ENCODE results near the gene SERPINA12.

SERPINA12 gene

DNA sequence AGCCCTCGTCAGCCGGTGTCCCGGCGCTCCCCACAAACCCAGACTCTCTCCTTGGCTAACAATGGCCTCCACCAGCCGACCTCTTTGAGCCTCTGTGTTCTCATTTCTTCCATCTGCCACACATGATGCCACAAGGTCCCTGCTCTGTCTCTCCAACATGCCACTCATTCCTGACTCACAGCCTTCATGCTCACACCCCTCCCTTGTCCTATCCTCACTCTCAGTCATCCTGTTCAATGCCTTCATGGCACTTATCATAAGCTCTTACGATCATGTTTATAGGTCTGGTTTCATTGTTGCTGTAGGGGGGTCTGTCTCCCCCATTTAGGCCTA is 47.1 kb downstream of the SERPINA12 start:
- DNase-seq (ENCODE audit: low spot score) = no peak
- TF ChIP-seq, protein P1, sequence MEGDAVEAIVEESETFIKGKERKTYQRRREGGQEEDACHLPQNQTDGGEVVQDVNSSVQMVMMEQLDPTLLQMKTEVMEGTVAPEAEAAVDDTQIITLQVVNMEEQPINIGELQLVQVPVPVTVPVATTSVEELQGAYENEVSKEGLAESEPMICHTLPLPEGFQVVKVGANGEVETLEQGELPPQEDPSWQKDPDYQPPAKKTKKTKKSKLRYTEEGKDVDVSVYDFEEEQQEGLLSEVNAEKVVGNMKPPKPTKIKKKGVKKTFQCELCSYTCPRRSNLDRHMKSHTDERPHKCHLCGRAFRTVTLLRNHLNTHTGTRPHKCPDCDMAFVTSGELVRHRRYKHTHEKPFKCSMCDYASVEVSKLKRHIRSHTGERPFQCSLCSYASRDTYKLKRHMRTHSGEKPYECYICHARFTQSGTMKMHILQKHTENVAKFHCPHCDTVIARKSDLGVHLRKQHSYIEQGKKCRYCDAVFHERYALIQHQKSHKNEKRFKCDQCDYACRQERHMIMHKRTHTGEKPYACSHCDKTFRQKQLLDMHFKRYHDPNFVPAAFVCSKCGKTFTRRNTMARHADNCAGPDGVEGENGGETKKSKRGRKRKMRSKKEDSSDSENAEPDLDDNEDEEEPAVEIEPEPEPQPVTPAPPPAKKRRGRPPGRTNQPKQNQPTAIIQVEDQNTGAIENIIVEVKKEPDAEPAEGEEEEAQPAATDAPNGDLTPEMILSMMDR (IDR thresholded peaks at IDR 0.05; ENCODE audit: borderline replicate concordance, control extremely low read depth, extremely low read depth, insufficient read depth, missing control alignments) = no peak
- in situ Hi-C loops (cut with MboI; ENCODE audit: low sequenced_read_pairs, unreplicated experiment) = no loop called here

DNA sequence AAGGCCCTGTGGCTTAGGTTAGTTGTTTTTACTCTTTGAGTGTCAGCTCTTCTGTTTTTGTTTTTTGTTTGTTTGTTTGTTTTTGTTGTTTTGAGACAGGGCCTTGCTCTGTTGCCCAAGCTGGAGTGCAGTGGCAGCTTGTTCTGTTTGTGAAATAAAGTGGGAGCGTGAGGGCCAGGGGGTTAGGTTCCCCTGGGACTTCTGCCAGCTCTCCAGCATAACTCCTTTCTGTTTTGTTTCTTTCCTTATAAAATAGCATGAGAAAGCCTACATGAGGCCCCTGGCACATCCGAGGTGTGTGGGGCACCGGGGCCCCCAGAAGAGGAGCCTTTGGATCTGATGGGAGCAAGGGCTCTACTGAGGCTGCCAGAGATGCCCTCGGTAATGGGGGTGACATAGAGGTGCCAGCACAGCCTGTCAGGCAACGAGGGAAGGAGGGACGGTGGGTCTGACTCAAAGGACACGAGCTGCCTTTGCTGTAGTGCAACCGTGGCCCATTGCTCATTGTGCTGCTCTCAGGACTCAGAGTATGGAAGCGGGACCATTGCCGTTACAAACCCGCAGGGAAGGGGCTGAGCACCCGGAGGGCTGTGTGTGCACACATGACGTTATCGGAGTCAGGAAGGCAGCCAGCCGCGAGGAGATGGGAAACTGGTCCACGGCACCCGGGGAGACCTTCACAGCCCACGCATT is 47.6 kb downstream of the SERPINA12 start:
- in situ Hi-C loops (cut with MboI; ENCODE audit: low sequenced_read_pairs, unreplicated experiment) = no loop called here
- TF ChIP-seq, protein P1 (IDR thresholded peaks at IDR 0.05; ENCODE audit: borderline replicate concordance, control extremely low read depth, extremely low read depth, insufficient read depth, missing control alignments) = no peak
- DNase-seq (ENCODE audit: low spot score) = no peak

DNA sequence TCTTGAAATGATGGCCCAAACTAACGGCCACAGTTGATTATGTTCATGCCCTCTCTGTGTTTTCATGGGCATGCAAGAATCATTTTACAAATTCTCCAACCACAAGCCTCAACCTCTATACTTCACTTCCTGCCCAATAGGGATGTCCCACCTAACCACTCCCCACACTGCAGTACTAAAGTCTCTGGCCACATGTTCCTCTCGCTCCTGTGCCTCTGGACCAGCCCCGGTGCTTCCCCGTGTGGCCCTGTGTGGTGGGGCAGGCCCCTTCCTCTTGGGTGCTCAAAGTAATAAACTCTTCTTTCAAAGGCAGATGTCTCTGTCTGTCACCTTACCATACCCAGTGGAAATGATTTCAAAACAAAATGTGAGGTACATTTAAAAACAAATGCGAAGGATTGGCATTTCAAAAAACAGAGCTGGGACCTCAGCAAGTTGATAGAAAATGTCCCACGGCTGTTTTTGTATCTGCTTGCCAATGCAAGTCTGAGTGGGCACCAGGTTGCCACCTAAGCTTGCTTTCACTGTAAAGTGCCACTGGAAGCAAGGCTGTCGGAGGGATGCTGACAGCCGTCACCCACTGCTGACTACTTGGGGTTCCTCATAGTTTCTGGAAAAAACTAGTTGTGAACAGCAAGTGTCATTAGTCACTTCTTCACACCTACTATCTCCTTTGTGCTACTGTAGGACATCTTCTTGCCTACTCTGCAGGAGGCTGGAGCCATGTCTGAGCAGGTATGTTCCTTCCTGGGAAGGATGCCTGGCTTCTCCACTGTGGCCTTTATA is 48.4 kb downstream of the SERPINA12 start:
- in situ Hi-C loops (cut with MboI; ENCODE audit: low sequenced_read_pairs, unreplicated experiment) = no loop called here
- DNase-seq (ENCODE audit: low spot score) = no peak
- TF ChIP-seq, protein P1 (IDR thresholded peaks at IDR 0.05; ENCODE audit: borderline replicate concordance, control extremely low read depth, extremely low read depth, insufficient read depth, missing control alignments) = no peak

DNA sequence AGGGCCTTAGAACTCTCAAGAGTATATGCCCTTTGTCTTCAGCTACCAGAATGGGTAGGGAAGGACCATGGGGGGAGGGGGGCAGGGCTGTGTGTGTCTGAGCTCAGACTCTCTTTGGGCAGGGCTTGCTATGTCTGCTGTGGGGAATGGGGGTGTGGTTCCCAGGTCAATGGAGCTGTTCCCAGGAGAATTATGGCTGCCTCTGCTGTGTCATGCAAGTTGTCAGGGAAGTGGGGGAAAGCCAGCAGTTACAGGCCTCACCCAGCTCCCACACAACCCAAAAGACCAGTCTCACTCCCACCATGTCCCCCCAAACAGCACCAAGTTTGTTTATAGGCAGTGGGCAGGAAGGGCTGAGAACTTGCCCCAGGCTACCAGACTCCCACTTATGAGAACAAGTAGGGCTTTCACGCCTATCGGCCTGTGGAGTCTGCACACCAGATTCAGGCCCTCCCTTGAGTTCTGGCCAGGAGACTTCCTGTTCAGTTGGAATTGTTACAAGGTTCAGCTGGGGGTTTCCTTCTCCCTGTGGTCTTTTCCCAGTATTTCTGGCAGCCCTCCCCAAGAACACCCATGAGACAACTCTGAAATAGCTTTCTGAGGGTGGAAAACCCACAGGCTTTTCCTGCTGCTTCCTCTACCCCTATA is 50.6 kb downstream of the SERPINA12 start:
- no peak for DNase-seq (ENCODE audit: low spot score)
- TF ChIP-seq, protein P1 (IDR thresholded peaks at IDR 0.05; ENCODE audit: borderline replicate concordance, control extremely low read depth, extremely low read depth, insufficient read depth, missing control alignments) = no peak
- in situ Hi-C loops (cut with MboI; ENCODE audit: low sequenced_read_pairs, unreplicated experiment) = no loop called here

DNA sequence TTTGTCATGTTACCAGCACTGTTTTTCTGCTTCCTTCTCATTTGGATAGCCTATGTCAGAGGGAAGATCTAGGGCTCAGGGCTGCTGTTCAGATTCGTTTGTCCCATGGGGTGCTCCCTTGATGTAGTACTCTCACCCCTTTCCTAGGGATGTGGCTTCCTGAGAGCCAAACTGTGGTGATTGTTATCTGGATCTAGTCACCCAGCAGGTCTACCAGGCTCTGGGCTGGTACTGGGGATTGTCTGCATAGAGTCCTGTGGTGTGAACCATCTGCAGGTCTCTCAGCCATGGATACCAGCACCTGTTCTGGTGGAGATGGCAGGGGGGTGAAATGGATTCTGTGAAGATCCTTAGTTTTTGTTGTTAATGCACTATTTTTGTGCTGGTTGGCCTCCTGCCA is 51.2 kb downstream of the SERPINA12 start:
- TF ChIP-seq, protein P1 (IDR thresholded peaks at IDR 0.05; ENCODE audit: borderline replicate concordance, control extremely low read depth, extremely low read depth, insufficient read depth, missing control alignments) = no peak
- in situ Hi-C loops (cut with MboI; ENCODE audit: low sequenced_read_pairs, unreplicated experiment) = no loop called here

DNA sequence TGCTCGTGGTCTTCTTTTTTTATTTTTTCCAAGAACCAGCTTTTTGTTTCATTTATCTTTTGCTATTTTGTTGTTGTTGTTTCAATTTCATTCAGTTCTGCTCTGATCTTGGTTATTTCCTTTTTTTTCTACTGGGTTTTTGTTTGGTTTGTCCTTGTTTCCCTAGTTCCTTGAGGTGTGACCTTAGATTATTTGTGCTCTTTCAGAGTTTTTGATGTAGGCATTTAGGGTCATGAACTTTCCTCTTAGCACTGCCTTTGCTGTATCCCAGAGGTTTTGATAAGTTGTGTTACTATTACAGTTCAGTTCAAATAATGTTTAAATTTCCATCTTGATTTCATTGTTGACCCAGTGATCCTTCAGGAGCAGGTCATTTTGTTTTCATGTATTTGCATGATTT is 53.3 kb downstream of the SERPINA12 start:
- no peak for DNase-seq (ENCODE audit: low spot score)
- TF ChIP-seq, protein P1 (IDR thresholded peaks at IDR 0.05; ENCODE audit: borderline replicate concordance, control extremely low read depth, extremely low read depth, insufficient read depth, missing control alignments) = no peak
- in situ Hi-C loops (cut with MboI; ENCODE audit: low sequenced_read_pairs, unreplicated experiment) = no loop called here

More for the DNA sequence above, 51.2 kb downstream of the SERPINA12 start:
- DNase-seq (ENCODE audit: low spot score) = no peak
